HG03558 (cell line): ENCODE data around the gene AMIGO1.

Experiments
- ATAC-seq: cut with Tn5 transposase; IDR thresholded peaks from one replicate; pipeline ENCODE4 v1.9.1; 2021; ENCODE audit warnings: moderate number of reproducible peaks; ENCODE audit not compliant: unreplicated experiment; ENCODE audit errors: extremely low read depth

Gene AMIGO1

GRCh38 chr1:109466452-109467300 is 42.9 kb downstream of the AMIGO1 start, which contains the start of gene SYPL2:
SYPL2 (plus strand) TSS chr1:109466546; CDS start chr1:109466844, 298 bp downstream.
- ATAC-seq = no peak

GRCh38 chr1:109466125-109466451 is 43.4 kb downstream of the AMIGO1 start:
- ATAC-seq = no peak

DNA sequence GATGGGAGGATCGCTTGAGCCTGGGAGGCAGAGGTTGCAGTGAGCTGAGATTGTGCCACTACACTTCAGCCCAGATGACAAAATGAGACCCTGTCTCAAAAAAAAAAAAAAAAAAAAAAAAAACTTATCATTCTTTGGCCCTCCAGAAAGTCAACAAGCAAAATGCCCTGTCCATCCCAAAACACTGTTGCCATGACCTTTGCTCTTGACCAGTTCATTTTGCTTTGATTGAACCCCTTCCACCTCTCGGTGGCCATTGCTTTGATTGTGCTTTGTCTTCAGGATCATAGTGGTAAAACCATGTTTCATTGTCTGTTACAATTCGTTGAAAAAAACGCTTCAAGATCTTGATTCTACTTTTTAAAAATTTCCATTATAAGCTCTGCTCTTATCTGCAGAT is 51.7 kb downstream of the AMIGO1 start:
- ATAC-seq = no peak

DNA sequence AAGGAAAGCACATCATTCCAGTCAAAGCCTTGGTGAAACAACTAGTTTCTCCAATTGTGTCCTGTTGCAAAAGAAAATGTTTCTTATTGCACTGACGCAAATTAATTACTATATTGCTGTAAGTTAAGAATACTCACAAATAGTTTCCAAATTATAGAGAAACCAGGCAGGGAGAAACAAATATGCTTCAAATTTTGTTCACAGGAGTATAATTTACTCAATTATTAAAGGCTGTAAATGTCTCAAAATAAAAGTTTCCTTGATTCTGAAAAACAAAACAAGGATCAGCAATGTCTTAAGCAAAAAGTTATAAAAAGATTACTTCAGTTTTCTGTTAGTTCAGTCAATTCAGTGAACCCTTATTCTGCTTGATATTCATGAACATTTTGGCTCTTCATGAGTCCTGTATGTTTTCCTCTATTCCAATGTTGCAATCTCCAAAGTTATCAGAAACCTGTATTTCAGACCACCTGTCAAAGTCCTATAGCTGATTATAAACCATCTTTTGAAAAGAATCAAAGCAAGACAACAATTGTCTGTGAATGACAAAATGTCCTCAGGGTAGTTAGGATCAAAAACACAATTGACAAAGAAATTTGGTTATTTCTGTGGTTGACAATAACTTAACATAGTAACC is 54.9 kb downstream of the AMIGO1 start:
- no peak for ATAC-seq
